ENCODE measurements around the gene SRSF11. TPM values are rescaled to one million over a fixed set of nuclear protein-coding genes. Genes with fewer than 3 reads are reported as not detected.
A peak's percentile ranks its signal among the peaks of the same experiment; 100 is the strongest.

The SRSF11 gene
- total RNA-seq, 6 experiments from 2014 or later: 49.6 to 90.7 (median 62.8) TPM

DNA sequence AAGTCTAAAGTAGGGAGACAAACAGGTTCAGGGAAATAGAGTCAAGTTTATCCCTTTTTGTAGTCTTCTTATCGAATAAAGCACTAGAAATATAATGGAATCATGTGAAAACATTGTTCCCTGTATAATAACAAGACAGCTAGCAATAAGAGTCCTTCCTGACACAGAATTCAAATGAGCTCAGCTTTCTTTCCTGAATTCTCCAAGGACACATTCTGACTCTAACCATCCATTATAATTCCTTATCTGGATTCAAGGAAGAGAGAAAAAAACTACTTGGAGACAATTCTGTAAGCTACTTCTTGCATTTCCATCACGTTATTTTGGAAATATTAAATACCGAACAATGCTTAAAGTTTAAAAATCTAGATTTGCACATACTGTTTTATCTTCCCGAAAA lies 74.6 kb downstream of the SRSF11 start:
- WGBS (ENCODE audit: insufficient coverage, low coverage, low lambda C conversion rate, missing lambda C conversion rate): 44% methylated on average over 4 of the region's 4 CpGs
- ATAC-seq (peak in 1 of 4 donors; percentile 26), DNase-seq (no peak)
- Histone ChIP-seq H3K4me3 (no peak overlapping the region), H3K27ac (no peak overlapping the region), H3K27me3 (no peaks in the 10 kb centered on the region), H3K36me3 (peaks cover 0 to 33% (median 1%) of the 10 kb centered on the region in 4 donors), H3K4me1 (peaks cover 0 to 14% (median 5%) of the 10 kb centered on the region in 4 donors), H3K9me3 (no peaks in the 10 kb centered on the region)
- intact Hi-C loops (cut with DNase I): no loop called here
- TF ChIP-seq, protein P1, sequence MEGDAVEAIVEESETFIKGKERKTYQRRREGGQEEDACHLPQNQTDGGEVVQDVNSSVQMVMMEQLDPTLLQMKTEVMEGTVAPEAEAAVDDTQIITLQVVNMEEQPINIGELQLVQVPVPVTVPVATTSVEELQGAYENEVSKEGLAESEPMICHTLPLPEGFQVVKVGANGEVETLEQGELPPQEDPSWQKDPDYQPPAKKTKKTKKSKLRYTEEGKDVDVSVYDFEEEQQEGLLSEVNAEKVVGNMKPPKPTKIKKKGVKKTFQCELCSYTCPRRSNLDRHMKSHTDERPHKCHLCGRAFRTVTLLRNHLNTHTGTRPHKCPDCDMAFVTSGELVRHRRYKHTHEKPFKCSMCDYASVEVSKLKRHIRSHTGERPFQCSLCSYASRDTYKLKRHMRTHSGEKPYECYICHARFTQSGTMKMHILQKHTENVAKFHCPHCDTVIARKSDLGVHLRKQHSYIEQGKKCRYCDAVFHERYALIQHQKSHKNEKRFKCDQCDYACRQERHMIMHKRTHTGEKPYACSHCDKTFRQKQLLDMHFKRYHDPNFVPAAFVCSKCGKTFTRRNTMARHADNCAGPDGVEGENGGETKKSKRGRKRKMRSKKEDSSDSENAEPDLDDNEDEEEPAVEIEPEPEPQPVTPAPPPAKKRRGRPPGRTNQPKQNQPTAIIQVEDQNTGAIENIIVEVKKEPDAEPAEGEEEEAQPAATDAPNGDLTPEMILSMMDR (IDR thresholded peaks at IDR 0.05): no peak
- TF ChIP-seq POLR2A (IDR thresholded peaks at IDR 0.05): no peak

DNA sequence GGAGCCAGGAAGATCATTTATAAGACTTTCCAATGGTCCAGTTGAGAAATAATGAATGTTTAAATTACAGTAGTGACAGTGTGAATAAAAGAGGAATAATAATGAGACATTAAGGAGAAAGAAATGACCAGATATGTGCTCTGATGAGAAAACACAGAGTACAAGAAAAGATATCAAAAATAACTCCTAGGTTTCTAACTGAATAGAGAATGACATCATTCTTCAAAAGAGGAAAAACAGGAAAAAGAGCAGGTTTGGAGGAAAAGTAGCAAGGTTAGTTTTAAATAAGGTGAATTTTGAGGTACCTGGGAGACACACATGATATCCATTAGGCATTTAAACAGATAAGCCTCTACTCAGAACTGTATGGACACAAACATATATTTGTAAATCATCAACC lies 78.3 kb downstream of the SRSF11 start:
- no peaks in the 10 kb centered on the region for H3K9me3 ChIP-seq
- no peak for DNase-seq
- intact Hi-C loops (cut with DNase I): no loop called here
- H3K36me3 ChIP-seq: peaks cover 0 to 33% (median 3%) of the 10 kb centered on the region in 4 donors
- no peak overlapping the region for H3K4me3 ChIP-seq
- TF ChIP-seq POLR2A (IDR thresholded peaks at IDR 0.05): no peak
- TF ChIP-seq, protein P1 (IDR thresholded peaks at IDR 0.05): no peak
- no peak overlapping the region for H3K27ac ChIP-seq
- ATAC-seq: no peak
- H3K27me3 ChIP-seq: no peaks in the 10 kb centered on the region
- H3K4me1 ChIP-seq: no peaks in the 10 kb centered on the region

Small RNA genes lying within 50 kb of the gene (small RNA-seq; reads per million reads assigned to genes)
- 0 to 0.13 reads per million in 2 experiments for gene RN7SL242P

Other genes starting within 250 kb of the SRSF11 start
- 10 to 100 TPM in 3 of 6 experiments, 1 to 10 TPM in 3; 8.9 to 15.3 (median 9.9) TPM for gene LRRC40, start 15.8 kb upstream of the SRSF11 start, total RNA-seq
- gene ANKRD13C, start 133.3 kb downstream of the SRSF11 start, total RNA-seq: 1 to 10 TPM; 6.4 to 8.9 (median 7.3) TPM
- 10 to 100 TPM; 32.3 to 85.7 (median 49.0) TPM for gene CTH, start 189.9 kb downstream of the SRSF11 start, total RNA-seq